HG03432 (cell line): Measurements from ENCODE around the gene GFOD1.
A peak's percentile ranks its signal among the peaks of the same experiment; 100 is the strongest.
"Not testable (repeated sequence)": the region's sequence is repeated elsewhere in the genome, so short reads cannot be mapped to it uniquely, and the experiment has no call there.

Experiments used
- ATAC-seq: cut with Tn5 transposase; IDR thresholded peaks from one replicate; pipeline ENCODE4 v1.9.1; 2021; ENCODE audit warnings: mild to moderate bottlenecking, moderate library complexity; ENCODE audit not compliant: unreplicated experiment

Gene GFOD1

DNA sequence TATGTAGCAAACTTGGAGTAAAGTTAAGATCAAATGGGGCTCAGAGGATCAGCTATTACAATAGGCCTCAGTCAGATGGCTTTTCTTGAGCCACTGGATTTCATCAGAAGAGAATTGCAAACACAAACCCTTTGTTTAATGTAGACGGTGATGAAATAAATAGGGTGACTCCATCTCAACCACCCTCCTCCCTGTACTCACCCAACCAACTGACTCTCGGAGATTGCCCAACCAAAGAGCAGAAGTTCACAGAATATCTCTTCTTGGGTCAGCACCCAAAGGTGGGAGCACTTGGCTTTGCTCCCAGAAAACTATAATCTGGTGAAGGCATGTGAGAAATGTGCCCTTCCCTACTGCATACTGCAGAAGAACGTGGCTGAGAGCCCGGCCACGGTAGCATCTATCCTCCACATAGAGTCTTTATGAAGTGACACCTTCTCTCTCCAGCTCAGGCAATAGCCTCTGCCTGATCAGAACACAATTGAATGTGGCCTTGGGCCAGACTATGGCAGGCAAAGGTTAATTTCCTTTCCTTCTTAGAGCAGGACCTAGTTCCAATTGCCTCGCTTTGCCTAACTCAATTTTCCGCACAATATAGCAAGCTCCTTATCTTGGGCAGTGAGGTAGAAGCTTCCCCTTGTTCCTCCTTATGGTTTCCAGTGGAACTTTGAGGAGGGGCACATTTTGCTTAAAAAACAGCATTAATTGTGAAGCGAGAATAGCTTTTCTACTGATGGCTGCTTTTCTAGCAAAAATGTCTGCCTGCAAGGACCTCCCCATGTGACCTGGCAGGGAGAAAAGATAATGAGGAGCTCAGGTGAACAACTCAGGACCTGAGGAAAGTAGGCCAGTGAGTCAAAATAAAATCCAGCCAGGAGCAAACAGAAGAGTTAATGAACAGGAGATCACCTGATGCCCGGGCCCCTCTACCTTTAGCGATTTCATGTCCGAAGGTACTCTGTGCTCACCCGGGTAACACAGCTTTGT, 79.4 kb downstream of the GFOD1 start:
- ATAC-seq = no peak

DNA sequence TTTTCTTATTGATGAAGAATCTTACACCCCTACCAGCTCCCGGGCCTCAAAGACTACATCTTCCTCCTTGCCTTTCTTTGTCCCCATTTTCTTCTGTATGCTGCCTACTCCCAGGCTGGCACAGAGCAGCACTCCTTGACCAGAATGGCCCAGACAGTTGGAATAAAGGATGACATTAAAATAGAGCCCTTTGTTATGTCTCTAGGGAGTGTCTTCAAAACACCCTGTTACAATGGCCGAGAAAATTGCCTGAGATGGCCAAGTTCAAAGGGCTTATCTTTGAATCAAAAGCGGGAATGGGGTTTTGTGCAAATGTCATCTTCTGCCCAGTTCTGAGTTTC, 80.1 kb downstream of the GFOD1 start:
- no peak for ATAC-seq

DNA sequence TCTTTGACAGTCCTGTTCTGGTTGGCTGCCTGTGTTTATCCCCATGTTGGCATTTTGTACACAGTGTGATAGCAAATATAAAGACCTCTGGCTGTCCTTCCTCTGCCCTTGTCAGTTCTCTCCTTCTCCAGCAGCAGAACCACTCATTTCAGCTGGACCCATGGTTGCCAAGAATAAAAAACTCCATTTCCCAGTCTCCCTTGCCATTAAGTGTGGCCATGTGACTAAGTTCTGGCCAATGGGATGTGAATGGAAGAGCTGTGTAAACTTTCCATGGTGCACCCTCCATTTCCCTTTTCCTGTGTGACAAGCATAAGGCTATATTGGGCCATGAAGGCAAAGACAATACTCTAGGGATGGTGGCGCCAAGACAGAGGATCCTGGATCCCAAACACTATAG, 80.6 kb downstream of the GFOD1 start:
- no peak for ATAC-seq

DNA sequence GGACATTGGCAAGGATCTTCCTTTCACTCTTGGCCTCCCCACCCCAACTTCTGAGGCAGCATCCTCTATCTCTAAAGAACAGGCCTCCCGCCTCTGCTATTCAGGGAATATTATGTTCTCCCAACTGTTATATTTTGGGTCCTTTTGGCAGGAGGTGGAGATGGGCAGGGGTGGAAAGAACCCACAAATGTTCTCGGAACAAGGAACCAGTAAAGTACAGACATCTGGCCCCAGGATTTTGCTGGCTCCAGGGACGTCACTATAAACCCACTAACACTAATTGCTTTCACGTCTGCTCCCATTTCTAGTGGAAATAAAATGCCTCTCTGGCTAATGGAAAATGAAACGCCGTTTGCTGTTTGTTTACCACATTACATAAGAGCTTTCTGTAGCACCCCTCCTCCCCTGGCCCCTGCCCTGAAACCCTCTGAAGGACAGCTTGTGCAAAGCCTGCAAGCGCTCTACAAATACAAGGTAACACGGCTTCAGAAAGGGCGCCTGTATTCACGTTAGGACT, 81.4 kb downstream of the GFOD1 start:
- ATAC-seq = no peak

DNA sequence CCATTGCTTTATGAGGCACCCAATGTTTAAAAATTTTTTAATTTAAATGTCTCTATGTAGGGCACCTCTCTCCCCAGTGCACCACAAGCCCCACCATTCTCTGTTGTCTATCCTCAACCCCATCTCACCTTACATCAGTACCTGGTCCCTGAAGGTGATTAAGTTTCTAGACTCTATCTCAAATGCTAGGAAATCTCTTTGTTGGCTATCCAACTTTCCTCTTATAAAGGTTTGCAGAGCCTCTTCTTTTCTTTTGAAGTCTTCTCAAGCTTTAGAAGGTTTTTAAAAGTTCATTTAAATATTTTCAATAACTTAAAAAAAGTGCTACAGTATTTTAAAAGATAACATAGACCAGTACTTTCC, 82.5 kb downstream of the GFOD1 start:
- ATAC-seq = no peak

DNA sequence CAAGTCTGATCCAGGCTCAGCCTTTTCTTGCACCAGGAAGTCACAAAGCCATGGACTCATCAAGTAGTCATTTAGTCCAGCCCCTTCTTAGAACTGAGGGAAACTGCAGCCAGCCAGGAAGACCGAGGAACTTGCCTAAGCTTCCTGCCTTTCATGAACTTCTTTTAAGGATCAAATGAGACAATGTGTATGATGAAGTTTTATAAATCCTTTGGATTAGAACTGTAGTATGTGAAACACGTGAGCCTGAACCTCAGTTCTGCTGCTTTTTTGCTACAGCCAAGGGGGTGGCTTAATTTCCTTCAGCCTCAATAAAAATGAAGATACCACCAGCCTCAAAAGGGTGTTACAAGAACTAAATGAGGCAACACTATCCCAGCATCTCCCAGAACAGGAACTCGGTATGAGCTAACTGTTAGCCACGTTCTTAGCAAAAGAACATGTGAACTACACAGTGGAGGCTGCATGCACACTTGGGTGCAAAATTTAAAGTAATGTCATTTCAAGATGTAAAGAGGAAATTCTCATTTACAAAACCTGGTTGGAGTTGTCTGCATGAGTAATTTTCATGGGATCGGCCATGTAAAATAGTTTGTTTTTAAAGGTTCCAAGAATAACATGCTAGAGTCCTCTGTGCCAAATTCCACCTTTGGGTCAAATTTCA, 83.0 kb downstream of the GFOD1 start:
- no peak for ATAC-seq

DNA sequence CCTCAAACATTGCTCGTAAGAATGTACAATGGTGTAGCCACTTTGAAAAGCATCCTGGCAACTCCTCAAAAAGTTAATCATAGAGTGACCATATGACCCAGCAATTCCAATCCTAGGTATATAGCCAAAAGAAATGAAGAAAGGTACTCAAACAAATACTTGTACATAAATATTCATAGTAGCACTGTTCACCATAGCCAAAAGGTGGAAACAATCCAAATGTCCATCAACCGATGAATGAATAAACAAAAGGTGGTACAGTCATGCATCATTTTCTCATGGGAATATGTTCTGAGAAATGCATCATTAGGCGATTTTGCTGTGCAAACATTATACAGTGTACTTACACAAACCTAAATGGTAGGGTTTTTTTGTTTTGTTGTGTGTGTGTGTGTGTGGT, 84.7 kb downstream of the GFOD1 start:
- no peak for ATAC-seq

DNA sequence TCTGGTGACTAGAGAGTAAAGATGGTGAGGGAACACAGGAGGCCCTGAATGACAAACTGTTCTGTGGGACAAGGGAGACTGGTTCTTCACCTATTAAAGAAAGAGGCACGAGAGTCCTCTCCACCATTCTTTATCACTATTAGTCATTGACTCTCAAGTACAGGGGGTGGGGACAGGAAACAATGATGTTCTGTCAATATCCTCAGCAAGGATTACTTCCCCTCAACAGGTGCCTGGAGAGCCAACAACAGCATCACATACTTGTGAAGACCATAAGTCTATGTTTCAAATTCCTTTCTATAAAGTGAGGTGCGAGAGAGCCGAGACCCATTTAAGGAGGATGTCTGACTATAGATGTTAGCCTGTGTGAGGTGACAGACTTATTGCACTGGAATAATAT, 86.6 kb downstream of the GFOD1 start:
- ATAC-seq = peak; percentile 53

DNA sequence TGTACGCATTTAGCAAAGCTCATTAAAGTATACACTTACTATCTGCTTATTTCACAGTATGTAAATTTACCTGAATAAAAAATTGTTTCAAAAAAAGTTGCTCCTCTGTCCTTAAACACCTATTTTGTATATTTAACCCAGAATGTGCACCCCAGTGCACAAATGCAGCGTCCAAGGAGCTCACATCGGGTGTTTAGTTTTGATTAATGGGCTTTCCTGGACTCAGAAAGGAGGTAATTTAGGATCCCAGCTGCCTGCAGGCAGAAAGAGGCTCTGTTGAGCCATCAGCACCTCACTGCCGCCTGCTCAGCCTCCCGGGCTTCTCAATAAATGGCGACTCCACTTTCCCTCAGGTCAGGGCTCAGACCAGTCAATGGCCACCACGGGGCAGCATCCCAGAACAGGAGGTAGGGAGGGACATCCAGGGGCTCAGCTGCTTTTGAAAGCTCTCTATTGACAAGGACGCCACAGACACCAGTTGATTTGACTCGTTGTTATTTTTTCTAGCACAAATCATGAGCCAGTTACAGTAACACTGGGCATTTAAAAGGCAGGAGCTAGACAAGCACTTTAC, 88.9 kb downstream of the GFOD1 start:
- ATAC-seq = no peak

DNA sequence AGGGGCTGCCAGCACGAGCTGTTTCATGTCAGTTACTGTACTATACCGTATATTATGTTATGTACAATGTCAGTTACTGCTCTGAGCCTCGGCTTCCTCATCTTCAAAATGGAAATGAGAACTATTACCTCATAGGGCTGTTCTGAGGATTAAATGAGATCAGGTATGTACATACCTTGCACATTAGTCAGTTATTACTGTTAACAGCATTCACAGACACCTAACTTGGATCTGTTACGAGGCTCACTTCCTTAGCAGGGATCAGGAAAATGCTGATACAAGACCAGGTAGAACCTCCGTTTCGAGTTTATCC, 89.4 kb downstream of the GFOD1 start:
- ATAC-seq = no peak

DNA sequence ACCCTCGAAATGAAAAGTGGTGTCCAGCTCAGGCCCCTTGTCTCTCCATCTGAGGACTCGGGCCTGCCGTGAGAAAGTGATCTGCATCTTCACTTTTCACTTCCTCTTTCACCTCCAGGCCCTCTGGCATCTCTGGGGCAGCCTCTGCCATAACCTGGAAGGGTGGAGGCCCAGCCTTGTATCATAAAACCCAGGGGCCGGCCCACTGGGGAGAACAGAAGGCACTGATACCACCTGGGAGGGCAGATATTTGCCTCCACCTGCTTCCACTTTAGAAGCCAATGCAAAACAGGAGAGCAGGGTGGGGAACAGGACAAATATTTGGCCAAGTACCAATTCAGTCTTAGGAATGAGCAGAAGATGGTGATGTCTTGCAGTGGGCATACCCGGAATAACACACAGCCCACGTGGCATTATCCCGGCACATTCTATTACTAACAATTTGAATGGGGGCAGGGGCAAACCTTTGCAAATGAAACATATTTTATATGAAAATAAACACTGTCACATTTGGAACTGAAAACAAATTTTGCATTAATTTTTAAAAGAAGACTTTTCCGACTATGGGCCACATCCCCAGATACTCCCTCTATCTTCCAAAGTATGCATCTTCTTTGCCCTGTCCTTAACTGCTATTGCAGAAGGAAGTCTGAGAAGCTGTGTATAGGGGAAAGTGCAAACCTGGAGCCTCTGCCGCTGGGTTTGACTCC, 89.9 kb downstream of the GFOD1 start:
- ATAC-seq = peak; percentile 71

DNA sequence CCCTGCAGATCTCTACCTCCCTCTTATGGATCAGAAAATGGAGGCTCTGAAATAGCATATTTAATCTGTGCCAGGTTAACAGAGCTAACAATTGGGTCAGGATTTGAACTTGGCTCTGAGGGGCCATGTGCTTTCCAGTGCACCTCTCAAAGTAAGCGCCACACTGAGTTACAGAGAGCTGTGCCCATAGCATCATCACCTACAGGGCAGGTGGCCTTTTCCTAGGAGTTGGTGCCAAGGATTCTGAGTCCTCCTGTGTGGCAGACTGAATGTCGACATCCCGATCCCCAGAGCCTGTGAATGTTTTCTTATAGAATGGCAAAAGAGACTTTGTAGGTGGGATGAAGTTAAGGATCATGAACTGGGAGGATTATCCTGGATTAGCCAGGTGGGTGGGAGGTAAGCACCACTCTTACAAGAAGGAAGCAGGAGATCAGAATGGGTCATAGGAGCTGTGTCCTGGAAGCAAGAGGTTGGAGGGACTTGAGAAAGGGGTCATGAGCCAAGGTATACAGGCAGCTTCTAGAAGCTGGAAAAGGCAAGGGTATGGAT, 91.1 kb downstream of the GFOD1 start:
- no peak for ATAC-seq

DNA sequence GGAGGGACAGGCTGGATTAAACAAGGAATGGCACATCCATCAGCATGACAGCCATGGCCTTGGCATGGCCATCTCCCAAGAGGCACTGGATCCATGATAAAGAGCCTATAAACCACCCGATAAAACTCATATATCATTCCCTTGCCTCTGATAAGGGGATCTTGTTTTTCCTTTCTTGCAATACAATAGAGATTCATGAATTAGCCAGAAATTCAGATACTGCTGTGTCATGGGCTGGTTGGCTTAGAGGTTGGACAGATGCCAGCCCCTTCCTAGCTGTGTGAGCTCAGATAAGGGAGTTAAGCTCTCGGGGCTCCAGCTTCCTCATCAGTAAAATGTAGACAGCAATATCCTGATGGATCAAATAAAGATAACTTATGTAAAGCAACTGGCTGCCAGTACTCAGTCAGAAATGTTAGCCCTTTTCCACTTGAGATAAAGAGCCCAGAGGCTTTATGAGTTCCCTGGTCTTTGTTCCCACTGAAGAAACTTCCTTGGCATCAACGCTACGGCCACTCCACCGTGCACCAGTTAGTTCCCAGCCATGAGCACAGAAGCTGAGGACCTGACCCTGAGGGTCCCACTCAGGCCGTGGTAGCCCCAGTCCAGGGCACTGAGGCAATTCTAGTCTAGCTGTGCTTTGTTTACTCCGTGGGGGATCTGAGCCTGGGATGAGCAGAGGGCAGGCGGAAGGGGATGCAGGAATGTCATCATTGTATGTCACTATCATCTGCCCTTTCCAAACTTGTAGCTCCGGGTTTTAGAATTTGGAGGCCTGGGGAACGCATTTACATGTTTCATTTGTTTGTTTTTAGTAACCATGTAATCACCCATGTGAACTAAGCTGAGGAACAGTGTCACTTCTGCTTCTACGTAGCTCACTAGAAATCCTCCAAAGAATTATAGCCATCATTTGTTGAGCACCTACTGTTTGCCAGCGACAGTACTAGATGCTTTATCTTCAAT, 91.8 kb downstream of the GFOD1 start:
- ATAC-seq = no peak

DNA sequence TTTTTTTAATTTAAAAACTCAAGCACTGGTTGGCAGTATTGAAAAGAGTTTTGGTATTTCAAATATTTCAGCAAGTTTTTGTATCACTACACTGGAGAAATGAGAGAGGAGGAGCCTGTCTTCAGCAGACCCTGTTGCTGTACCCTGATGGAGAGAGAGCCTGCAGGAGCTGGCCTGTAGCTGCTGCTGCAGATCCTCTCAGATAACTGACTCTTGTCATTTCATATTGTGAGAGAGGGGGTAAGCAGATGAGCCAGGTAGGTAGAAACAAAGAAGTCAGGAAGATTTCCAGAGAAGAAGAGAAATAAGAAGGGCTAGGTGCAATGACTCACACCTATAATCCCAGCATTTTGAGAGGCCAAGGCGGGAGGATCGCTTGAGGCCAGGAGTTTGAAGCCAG, 94.9 kb downstream of the GFOD1 start:
- ATAC-seq = no peak

DNA sequence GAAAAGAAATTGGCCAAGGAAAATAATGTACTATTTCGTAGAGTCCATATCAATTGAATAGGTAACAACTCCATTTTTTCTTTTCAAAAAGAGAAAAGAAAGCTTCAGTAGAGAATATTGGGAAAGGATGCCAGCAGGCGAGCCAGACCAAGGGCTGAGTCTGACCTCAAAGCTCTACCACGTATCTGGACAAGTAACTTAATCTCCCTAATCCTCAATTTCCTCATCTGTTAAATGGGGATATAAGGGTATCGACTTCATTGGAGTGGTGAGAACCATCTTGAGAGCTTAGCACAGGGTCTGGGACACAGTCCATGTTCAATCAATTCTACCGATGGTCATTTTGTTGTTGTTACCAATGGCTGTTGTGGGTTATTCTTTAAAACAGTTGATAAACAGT, 95.9 kb downstream of the GFOD1 start:
- no peak for ATAC-seq

DNA sequence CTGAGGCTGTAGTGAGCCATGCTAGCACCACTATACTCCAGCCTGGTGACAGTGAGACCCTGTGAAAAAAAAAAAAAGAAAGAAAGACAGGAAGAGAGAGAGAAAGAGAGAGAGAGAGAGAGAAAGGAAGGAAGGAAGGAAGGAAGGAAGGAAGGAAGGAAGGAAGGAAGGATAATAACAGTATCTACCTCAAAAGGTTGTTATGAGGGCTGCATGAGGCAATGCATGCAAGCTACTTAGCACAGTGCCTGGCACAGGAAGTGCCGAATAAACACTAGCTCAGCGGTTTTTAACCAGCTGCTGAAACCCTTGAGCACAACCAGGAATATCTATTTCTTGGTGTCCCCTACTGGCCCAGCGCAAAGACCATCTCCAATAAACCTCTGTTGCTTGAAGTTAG, 96.7 kb downstream of the GFOD1 start:
- no peak for ATAC-seq

DNA sequence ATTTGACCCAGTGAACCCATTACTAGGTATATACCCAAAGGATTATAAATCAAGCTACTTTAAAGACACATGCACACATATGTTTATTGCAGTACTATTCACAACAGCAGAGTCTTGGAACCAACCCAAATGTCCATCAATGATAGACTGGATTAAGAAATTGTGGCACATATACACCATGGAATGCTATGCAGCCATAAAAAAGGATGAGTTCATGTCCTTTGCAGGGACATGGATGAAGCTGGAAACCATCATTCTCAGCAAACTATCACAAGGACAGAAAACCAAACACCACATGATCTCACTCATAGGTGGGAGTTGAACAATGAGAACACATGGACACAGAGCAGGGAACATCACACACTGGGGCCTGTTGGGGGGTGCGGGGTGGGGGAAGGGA, 98.2 kb downstream of the GFOD1 start:
- not testable (repeated sequence) for ATAC-seq

DNA sequence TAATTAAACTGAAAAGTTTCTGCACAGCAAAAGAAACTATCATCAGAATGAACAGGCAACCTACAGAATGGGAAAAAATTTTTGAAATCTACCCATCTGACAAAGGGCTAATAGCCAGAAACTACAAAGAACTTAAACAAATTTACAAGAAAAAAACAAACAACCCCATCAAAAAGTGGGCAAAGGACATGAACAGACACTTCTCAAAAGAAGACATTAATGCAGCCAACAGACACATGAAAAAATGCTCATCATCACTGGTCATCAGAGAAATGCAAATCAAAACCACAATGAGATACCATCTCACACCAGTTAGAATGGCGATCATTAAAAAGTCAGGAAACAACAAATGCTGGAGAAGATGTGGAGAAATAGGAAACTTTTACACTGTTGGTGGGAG, 98.6 kb downstream of the GFOD1 start:
- ATAC-seq = not testable (repeated sequence)

DNA sequence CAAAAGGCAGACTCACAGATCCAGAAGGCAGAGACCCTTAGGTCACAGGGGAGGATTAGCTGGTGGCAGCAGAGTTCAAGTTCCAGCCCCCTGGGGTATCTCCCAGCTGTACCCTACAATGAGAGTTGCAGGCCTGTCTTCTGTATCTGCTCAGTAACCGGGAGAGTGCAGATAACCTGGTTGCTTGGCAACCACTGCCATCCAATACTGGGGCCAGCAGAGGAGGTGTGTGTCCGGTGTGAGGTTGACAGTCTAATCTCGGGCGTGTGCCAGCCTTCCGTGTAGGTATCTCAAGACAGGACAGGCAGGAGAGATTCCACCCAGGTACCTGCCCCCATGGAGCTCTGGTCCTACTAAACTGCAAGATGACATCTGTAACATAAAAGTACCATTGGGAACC, 102.4 kb downstream of the GFOD1 start:
- ATAC-seq = no peak

DNA sequence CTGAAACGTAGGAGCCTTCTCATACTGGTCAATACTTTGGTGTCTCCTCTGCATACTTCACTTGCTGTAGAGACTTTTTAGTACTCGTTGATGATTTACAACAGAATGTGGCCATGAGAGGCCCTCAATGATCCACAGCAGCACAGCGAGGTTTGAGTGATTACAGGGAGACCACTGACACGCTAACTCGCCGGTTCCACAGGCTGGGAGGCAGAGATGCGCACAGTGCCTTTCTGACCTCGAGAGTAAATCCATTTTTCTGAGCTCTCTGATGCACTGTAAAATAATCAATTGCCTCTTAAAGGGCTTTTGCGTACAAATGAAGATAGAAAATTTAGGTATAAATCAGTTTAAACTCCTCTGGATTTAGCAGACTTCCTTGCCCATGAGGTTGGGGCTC, 102.9 kb downstream of the GFOD1 start:
- ATAC-seq = no peak
